Measurements from ENCODE around the gene THADA. TPM values are rescaled to one million over a fixed set of nuclear protein-coding genes. Genes with fewer than 3 reads are reported as not detected.

THADA gene
- total and polyA plus RNA-seq, 2 donors (not counting 1 experiment from before 2014, with no cell fraction given), result 9.2 to 36.2 TPM

DNA sequence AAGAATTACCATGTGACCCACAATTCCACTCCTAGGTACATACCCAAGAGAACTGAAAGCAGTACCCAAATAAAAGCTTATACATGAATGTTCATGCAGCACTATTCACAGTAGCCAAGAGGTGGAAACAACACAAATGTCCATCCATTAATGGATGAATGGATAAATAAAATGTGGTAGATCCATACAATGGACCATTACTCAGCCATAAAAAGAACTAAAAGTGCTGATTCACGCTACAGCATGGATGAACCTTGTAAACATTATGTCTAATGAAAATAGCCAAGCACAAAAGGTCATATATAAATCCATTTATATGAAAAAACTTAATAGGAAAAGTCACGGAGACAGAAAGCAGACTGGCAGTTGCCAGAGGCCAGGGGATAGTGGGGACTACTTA lies 345.8 kb downstream of the THADA start:
- no peak for DNase-seq (ENCODE audit: low read depth in 2 of 2)
- H3K4me2 ChIP-seq (ENCODE audit: extremely low read depth, insufficient read depth, low read length), result no peak overlapping the region
- no peak overlapping the region for H3K9ac ChIP-seq (ENCODE audit: insufficient read depth, low read length)
- no peak overlapping the region for H3K4me3 ChIP-seq (replicated peaks in 1 of 4; ENCODE audit: control extremely low read depth in 1 of 4, insufficient read depth in 1 of 4, low read depth in 3 of 4, low read length in 4 of 4)
- no peak overlapping the region for H3K27ac ChIP-seq (ENCODE audit: insufficient read depth, low read length)
- no peaks in the 10 kb centered on the region for H3K79me2 ChIP-seq (ENCODE audit: control insufficient read depth, insufficient read depth, low read length)
- TF ChIP-seq EZH2 (IDR thresholded peaks at IDR 0.05; ENCODE audit: low read length, missing control alignments), result no peak
- TF ChIP-seq, protein P1, sequence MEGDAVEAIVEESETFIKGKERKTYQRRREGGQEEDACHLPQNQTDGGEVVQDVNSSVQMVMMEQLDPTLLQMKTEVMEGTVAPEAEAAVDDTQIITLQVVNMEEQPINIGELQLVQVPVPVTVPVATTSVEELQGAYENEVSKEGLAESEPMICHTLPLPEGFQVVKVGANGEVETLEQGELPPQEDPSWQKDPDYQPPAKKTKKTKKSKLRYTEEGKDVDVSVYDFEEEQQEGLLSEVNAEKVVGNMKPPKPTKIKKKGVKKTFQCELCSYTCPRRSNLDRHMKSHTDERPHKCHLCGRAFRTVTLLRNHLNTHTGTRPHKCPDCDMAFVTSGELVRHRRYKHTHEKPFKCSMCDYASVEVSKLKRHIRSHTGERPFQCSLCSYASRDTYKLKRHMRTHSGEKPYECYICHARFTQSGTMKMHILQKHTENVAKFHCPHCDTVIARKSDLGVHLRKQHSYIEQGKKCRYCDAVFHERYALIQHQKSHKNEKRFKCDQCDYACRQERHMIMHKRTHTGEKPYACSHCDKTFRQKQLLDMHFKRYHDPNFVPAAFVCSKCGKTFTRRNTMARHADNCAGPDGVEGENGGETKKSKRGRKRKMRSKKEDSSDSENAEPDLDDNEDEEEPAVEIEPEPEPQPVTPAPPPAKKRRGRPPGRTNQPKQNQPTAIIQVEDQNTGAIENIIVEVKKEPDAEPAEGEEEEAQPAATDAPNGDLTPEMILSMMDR (conservative IDR thresholded peaks at IDR 0.05 in 1 of 2, IDR thresholded peaks at IDR 0.05 in 1 of 2; ENCODE audit: low read depth in 1 of 2, low read length in 2 of 2), result no peak
- H3K9me3 ChIP-seq (ENCODE audit: control insufficient read depth, insufficient read depth, low read depth, low read length), result no peaks in the 10 kb centered on the region
- peaks cover 8% of the 10 kb centered on the region for H3K4me1 ChIP-seq (ENCODE audit: control insufficient read depth, extremely low read depth, insufficient read depth, low read length)
- H2AFZ ChIP-seq (ENCODE audit: low read length), result no peak overlapping the region
- H3K36me3 ChIP-seq (ENCODE audit: control insufficient read depth, insufficient read depth, low read length), result no peaks in the 10 kb centered on the region
- no peaks in the 10 kb centered on the region for H3K27me3 ChIP-seq (ENCODE audit: control insufficient read depth, insufficient read depth, low read length)
- H4K20me1 ChIP-seq (ENCODE audit: control insufficient read depth, extremely low read depth, insufficient read depth, low read length), result no peaks in the 10 kb centered on the region

DNA sequence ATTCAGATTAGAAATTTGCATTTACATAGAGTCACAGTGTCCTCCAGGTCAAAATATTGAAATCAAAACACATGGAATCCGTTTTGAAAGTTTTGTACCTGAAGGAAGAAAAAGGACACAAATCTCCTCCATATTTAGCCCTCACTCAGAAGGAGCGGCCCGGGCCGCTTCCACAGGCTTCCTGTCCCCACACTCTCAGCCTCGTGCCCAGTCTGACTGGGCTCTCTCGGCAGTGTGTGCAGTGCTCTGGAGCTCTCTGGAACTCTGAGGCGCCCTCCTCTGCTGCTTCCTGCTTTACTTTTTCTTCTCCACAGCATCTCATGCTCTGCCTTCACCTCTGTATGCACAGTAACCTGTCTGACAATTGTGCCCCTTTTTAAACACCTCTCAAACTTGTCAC lies 347.2 kb downstream of the THADA start:
- Histone ChIP-seq H3K4me1 (ENCODE audit: control insufficient read depth, extremely low read depth, insufficient read depth, low read length) (peaks cover 8% of the 10 kb centered on the region), H3K4me2 (ENCODE audit: extremely low read depth, insufficient read depth, low read length) (no peak overlapping the region), H3K9ac (ENCODE audit: insufficient read depth, low read length) (no peak overlapping the region), H3K9me3 (ENCODE audit: control insufficient read depth, insufficient read depth, low read depth, low read length) (no peaks in the 10 kb centered on the region), H2AFZ (ENCODE audit: low read length) (no peak overlapping the region), H3K27ac (ENCODE audit: insufficient read depth, low read length) (no peak overlapping the region), H3K79me2 (ENCODE audit: control insufficient read depth, insufficient read depth, low read length) (no peaks in the 10 kb centered on the region), H4K20me1 (ENCODE audit: control insufficient read depth, extremely low read depth, insufficient read depth, low read length) (no peaks in the 10 kb centered on the region), H3K4me3 (replicated peaks in 1 of 4; ENCODE audit: control extremely low read depth in 1 of 4, insufficient read depth in 1 of 4, low read depth in 3 of 4, low read length in 4 of 4) (no peak overlapping the region), H3K27me3 (ENCODE audit: control insufficient read depth, insufficient read depth, low read length) (no peaks in the 10 kb centered on the region), H3K36me3 (ENCODE audit: control insufficient read depth, insufficient read depth, low read length) (no peaks in the 10 kb centered on the region)
- DNase-seq (ENCODE audit: low read depth in 2 of 2), result no peak
- TF ChIP-seq EZH2 (IDR thresholded peaks at IDR 0.05; ENCODE audit: low read length, missing control alignments), result no peak
- TF ChIP-seq, protein P1 (conservative IDR thresholded peaks at IDR 0.05 in 1 of 2, IDR thresholded peaks at IDR 0.05 in 1 of 2; ENCODE audit: low read depth in 1 of 2, low read length in 2 of 2), result no peak

DNA sequence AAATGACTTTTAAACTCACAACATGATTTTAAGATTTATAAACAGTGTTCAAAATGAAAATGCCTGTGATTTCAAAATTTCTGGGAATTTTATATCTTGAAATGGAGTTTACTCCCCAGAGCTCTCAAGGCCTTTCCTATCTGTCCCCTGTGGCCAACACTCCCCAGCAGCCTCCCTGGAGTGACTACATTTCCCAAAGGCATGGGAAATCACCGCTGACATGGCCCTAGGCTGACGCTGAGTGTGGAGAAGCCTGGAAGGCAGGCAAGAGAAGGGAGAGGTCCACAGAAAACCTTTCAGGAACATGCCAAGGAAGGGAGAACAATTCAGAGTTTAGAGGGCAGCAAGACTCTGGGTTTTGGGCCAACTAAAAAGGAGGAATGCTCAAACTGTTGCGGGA lies 349.2 kb downstream of the THADA start:
- H2AFZ ChIP-seq (ENCODE audit: low read length), result no peak overlapping the region
- H3K4me1 ChIP-seq (ENCODE audit: control insufficient read depth, extremely low read depth, insufficient read depth, low read length), result peaks cover 8% of the 10 kb centered on the region
- no peaks in the 10 kb centered on the region for H3K79me2 ChIP-seq (ENCODE audit: control insufficient read depth, insufficient read depth, low read length)
- DNase-seq (ENCODE audit: low read depth in 2 of 2), result no peak
- no peaks in the 10 kb centered on the region for H3K27me3 ChIP-seq (ENCODE audit: control insufficient read depth, insufficient read depth, low read length)
- H3K27ac ChIP-seq (ENCODE audit: insufficient read depth, low read length), result no peak overlapping the region
- H4K20me1 ChIP-seq (ENCODE audit: control insufficient read depth, extremely low read depth, insufficient read depth, low read length), result no peaks in the 10 kb centered on the region
- TF ChIP-seq EZH2 (IDR thresholded peaks at IDR 0.05; ENCODE audit: low read length, missing control alignments), result no peak
- TF ChIP-seq, protein P1 (conservative IDR thresholded peaks at IDR 0.05 in 1 of 2, IDR thresholded peaks at IDR 0.05 in 1 of 2; ENCODE audit: low read depth in 1 of 2, low read length in 2 of 2), result no peak
- no peak overlapping the region for H3K4me3 ChIP-seq (replicated peaks in 1 of 4; ENCODE audit: control extremely low read depth in 1 of 4, insufficient read depth in 1 of 4, low read depth in 3 of 4, low read length in 4 of 4)
- H3K36me3 ChIP-seq (ENCODE audit: control insufficient read depth, insufficient read depth, low read length), result no peaks in the 10 kb centered on the region
- no peak overlapping the region for H3K4me2 ChIP-seq (ENCODE audit: extremely low read depth, insufficient read depth, low read length)
- H3K9ac ChIP-seq (ENCODE audit: insufficient read depth, low read length), result no peak overlapping the region
- no peaks in the 10 kb centered on the region for H3K9me3 ChIP-seq (ENCODE audit: control insufficient read depth, insufficient read depth, low read depth, low read length)
